NB4 (cell line): ENCODE results near the gene STOML1.

ENCODE experiments used
- CTCF ChIP-seq: IDR thresholded peaks from one replicate; pipeline ENCODE4 v1.5.1; 2012; ENCODE audit warnings: low read depth, low read length
- MAX ChIP-seq: IDR thresholded peaks from 2 replicates; pipeline ENCODE4 v1.6.1; 2011; ENCODE audit warnings: low read depth, low read length
- MYC ChIP-seq: IDR thresholded peaks from 2 replicates; pipeline ENCODE4 v1.6.1; 2011; ENCODE audit warnings: low read depth, low read length
- POLR2A ChIP-seq: IDR thresholded peaks from 2 replicates; pipeline ENCODE4 v1.6.1; 2011; ENCODE audit warnings: mild to moderate bottlenecking; ENCODE audit not compliant: insufficient read length; ENCODE audit errors: extremely low read depth

- TF ChIP-seq CTCF = no peak
- TF ChIP-seq MAX = no peak
- no peak for TF ChIP-seq POLR2A
- TF ChIP-seq MYC = no peak
Measured at GRCh38 chr15:74038707-74039655, 46.9 kb upstream of the STOML1 start.
